ENCODE results near the gene CASP3. TPM values are rescaled to one million over a fixed set of nuclear protein-coding genes. Genes with fewer than 3 reads are reported as not detected.

CASP3 gene
- total and polyA plus RNA-seq, 5 donors = 8.6 to 11.0 (median 10.5) TPM

DNA sequence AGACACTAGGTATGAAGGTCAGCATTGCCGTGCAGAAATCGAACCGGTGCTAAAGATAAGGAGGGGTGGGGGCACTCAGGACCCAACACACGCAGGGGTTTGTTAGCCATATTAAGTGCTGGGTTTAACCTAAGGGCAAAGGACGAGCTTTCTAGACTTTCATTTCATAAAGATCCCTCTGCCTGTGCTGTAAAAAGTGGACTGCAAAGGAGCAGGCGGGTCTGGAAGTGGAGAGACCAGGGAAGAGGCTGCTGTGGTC lies 1.3 kb downstream of the CASP3 start:
- H3K4me3 ChIP-seq (ENCODE audit: low read length) = peak overlapping the region; percentile 82
- H3K4me1 ChIP-seq (ENCODE audit: control insufficient read depth, insufficient read depth, low read length) = peaks cover 7% of the 10 kb centered on the region
- WGBS = 6% methylated on average over 6 of the region's 6 CpGs
- intact Hi-C loops (cut with DNase I) = loop anchor here in 1 of 4 donors (10.0 kb wide), 1 partner anchor 93 kb away; no protein-coding TSS in a partner anchor
- ATAC-seq (no peak), DNase-seq (no peak)
- H3K9me3 ChIP-seq (ENCODE audit: control insufficient read depth, low read length) = no peaks in the 10 kb centered on the region
- H3K27me3 ChIP-seq (ENCODE audit: control insufficient read depth, insufficient read depth) = no peaks in the 10 kb centered on the region
- H3K27ac ChIP-seq (ENCODE audit: low read length) = peak overlapping the region; percentile 94

DNA sequence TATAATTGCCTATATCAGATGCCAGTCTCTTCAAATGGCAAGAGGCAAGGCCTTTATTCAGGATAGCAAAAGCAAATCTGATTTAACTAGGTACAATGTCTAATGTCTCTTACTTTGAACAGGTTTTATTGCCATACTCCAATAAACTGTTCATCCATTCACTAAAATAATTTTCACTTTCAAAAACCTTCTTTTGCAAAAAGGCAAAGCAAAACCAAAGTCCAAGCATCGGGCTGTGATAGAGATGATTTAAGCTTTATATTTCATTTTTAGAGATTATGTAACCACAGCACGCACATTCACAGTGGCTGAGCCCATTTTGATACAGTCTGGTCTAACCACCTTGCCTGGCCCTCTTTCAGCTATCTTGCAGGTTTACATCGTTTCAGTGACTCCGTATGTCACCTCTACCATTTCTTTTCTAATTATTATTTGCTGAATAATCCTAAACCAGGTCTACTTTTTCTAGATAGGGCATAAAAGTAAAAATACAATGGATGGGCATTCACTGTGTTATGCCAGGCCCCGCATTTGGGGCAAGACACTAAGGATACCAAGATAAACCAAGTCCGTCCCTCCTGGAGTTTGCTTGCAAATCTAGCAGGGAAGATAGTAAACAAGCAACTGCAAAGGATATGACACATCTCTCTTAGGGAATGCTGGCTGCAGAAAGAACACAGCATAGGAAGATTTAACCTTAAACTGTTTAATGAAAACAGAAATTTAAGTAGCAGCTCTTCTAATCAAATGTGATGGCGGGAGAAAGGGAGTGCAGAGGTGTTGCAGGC lies 1.8 kb downstream of the CASP3 start:
- H3K4me1 ChIP-seq (ENCODE audit: control insufficient read depth, insufficient read depth, low read length) = peaks cover 7% of the 10 kb centered on the region
- H3K4me3 ChIP-seq (ENCODE audit: low read length) = peak overlapping the region; percentile 82
- ATAC-seq = no peak
- intact Hi-C loops (cut with DNase I) = loop anchor here in 1 of 4 donors (10.0 kb wide), 1 partner anchor 93 kb away; no protein-coding TSS in a partner anchor
- WGBS = 64% methylated on average over 7 of the region's 7 CpGs
- H3K27me3 ChIP-seq (ENCODE audit: control insufficient read depth, insufficient read depth) = no peaks in the 10 kb centered on the region
- peak overlapping the region; percentile 94 for H3K27ac ChIP-seq (ENCODE audit: low read length)
- no peaks in the 10 kb centered on the region for H3K9me3 ChIP-seq (ENCODE audit: control insufficient read depth, low read length)
- DNase-seq = no peak

DNA sequence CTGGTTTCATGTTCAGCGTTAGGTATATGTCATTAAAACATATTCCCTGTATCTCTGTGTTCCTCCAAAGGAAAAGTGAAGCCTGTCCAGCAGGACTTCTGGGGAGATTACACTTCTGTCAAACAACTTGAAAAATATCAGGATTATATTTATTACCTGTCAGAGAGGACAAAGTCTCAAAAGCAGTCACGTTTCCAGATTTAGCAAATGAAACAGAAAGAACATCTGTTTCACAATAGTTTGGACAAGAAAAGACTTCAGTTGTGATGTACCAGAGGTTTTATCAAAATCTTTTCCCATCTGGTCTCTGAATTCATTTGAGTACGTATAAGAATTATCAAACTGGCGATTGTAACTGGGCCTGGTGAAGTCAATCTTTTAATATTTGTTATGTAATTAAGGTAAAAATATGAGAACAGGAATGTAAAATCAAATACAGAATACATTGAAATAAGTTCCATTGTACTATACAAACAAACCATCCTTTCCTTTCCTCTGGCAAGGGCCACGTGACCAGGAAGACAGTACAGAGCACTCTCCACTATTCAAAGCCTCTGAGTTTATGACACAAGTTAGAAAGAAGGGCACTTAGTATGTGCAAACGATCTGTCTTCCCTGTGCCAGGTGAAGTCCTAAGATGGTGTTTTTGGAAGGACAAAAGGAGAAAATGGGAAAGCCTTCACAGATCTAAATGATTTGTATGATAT lies 3.2 kb downstream of the CASP3 start:
- no peak for DNase-seq
- intact Hi-C loops (cut with DNase I) = loop anchor here in 1 of 4 donors (10.0 kb wide), 1 partner anchor 91 kb away; no protein-coding TSS in a partner anchor
- ATAC-seq = no peak
- Histone ChIP-seq H3K27me3 (ENCODE audit: control insufficient read depth, insufficient read depth) (no peaks in the 10 kb centered on the region), H3K9me3 (ENCODE audit: control insufficient read depth, low read length) (no peaks in the 10 kb centered on the region), H3K4me3 (ENCODE audit: low read length) (no peak overlapping the region), H3K4me1 (ENCODE audit: control insufficient read depth, insufficient read depth, low read length) (peaks cover 7% of the 10 kb centered on the region), H3K27ac (ENCODE audit: low read length) (no peak overlapping the region)
- WGBS = 65% methylated on average over 6 of the region's 6 CpGs

DNA sequence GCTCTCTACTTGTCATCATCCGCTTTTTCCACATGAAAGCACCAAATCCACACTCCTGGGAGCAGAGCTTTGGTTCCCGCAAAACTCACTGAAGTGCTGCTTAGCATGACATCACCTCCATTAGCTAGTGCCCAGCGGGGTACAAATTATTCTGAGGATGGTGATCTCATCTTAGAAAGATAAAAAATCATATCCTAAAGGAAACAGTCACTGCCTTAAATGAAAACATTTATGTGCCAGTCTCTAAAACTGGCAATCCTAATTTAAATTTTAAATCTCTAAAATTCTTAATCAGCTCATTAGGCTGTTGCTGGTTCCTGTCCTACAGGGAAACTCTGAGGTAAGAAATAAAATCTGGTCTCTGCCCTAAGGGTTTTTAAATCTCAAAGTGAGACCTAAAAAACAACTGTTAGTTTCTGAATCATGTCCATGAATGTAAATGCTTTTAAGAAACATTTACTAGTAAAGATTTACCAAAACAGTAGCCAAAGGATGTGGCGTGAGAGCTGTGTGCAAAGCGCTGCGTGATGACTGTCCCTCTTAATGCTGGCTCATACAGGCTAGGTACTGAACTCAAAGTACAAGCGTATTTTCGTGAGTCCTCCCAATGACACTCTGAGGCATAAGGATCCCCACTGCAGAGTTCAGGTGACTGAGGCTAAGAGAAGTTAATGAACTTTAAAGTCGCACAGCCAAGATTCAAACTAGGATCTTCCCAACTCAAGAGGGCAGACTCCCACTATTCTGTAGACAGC lies 4.5 kb downstream of the CASP3 start:
- Histone ChIP-seq H3K9me3 (ENCODE audit: control insufficient read depth, low read length) (no peaks in the 10 kb centered on the region), H3K4me3 (ENCODE audit: low read length) (no peak overlapping the region), H3K4me1 (ENCODE audit: control insufficient read depth, insufficient read depth, low read length) (peaks cover 10% of the 10 kb centered on the region), H3K27ac (ENCODE audit: low read length) (no peak overlapping the region), H3K27me3 (ENCODE audit: control insufficient read depth, insufficient read depth) (no peaks in the 10 kb centered on the region)
- DNase-seq (no peak), ATAC-seq (no peak)
- WGBS = 78% methylated on average over 9 of the region's 9 CpGs
- intact Hi-C loops (cut with DNase I) = loop anchor here in 1 of 4 donors (10.0 kb wide), 1 partner anchor 90 kb away; no protein-coding TSS in a partner anchor

DNA sequence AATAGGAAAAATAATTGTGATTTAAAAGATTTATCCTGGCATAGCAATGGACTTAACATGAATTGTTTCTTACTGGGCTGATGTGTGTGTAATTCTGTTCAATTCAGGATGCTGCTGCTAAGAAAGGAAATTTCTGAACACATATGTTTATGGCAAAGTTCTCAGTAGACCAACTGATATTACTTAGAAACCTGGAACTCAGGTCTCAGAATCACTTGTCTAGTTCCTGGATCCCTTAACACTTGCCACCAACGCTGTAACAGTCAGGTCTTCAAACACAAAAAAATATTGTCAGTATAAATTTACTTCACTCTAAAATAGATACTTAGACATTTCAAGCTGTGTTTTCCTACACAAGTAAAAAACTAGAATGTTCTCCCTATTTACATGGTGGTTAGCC lies 5.5 kb downstream of the CASP3 start:
- 85% methylated on average over 1 of the region's 1 CpG for WGBS

DNA sequence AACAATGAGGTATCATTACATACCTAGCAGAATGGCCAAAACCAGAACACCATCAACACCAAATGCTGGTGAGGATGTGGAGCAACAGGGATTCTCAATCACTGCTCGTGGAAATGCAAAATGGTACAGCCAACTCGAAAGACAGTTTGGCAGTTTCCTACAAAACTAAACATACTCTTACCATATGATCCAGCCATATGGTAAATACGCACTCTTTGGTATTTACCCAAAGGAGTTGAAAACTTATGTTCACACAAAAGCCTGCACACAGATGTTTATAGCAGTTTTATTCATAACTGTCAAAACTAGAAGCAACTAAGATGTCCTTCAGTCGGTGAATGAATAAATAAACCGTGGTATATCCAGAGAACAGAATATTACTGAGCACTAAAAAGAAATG lies 7.8 kb downstream of the CASP3 start:
- Histone ChIP-seq H3K4me1 (ENCODE audit: control insufficient read depth, insufficient read depth, low read length) (peaks cover 3% of the 10 kb centered on the region), H3K27ac (ENCODE audit: low read length) (no peak overlapping the region), H3K9me3 (ENCODE audit: control insufficient read depth, low read length) (no peaks in the 10 kb centered on the region), H3K4me3 (ENCODE audit: low read length) (no peak overlapping the region), H3K27me3 (ENCODE audit: control insufficient read depth, insufficient read depth) (no peaks in the 10 kb centered on the region)
- WGBS = 98% methylated on average over 5 of the region's 5 CpGs
- DNase-seq = no peak
- no peak for ATAC-seq
- intact Hi-C loops (cut with DNase I) = loop anchor here in 1 of 4 donors (10.0 kb wide), 1 partner anchor 87 kb away; no protein-coding TSS in a partner anchor

More for the DNA sequence above, 5.5 kb downstream of the CASP3 start:
- ATAC-seq (no peak), DNase-seq (no peak)
- H3K4me3 ChIP-seq (ENCODE audit: low read length) = no peak overlapping the region
- no peaks in the 10 kb centered on the region for H3K9me3 ChIP-seq (ENCODE audit: control insufficient read depth, low read length)
- H3K27me3 ChIP-seq (ENCODE audit: control insufficient read depth, insufficient read depth) = no peaks in the 10 kb centered on the region
- peaks cover 10% of the 10 kb centered on the region for H3K4me1 ChIP-seq (ENCODE audit: control insufficient read depth, insufficient read depth, low read length)
- H3K27ac ChIP-seq (ENCODE audit: low read length) = no peak overlapping the region
- intact Hi-C loops (cut with DNase I) = loop anchor here in 1 of 4 donors (10.0 kb wide), 1 partner anchor 89 kb away; no protein-coding TSS in a partner anchor

DNA sequence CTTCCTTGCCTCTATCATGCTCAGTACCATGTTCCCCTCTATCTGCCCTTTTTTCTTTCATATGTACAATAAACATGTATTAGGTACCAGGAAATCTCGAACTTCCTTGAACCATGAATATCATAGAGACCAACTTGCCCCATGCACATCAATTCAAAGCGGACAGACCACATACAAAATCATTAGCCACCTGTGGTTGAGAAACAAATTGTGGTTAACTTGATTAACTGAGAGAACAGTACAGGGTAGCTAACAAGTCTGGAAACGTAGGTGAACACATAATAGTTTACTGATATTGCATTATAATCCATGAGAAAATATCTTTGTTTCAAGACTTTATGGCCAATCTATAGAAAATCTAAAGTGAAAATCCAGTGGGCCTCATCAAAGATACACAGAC lies 8.2 kb downstream of the CASP3 start:
- DNase-seq (no peak), ATAC-seq (no peak)
- Histone ChIP-seq H3K9me3 (ENCODE audit: control insufficient read depth, low read length) (no peaks in the 10 kb centered on the region), H3K27me3 (ENCODE audit: control insufficient read depth, insufficient read depth) (no peaks in the 10 kb centered on the region), H3K27ac (ENCODE audit: low read length) (no peak overlapping the region), H3K4me3 (ENCODE audit: low read length) (no peak overlapping the region), H3K4me1 (ENCODE audit: control insufficient read depth, insufficient read depth, low read length) (peaks cover 3% of the 10 kb centered on the region)
- WGBS = 90% methylated on average over 3 of the region's 3 CpGs
- intact Hi-C loops (cut with DNase I) = loop anchor here in 1 of 4 donors (10.0 kb wide), 1 partner anchor 86 kb away; no protein-coding TSS in a partner anchor

DNA sequence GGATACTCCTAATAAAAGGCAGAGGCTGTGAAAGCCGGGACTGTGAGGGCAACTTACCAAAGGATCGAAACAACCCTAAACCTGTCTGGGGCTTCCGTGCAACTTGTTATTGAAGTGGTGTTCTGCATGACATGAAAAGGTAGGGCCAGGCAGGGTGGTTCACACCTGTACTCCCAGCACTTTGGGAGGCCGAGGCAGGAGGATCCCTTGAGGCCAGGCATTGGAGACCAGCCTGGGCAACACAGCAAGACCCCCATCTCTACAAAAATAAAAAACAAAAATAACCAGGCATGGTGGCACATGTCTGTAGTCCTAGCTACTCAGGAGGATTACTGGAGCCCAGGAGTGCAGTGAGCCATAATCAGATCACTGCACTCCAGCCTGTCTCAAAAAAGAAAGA lies 12.3 kb downstream of the CASP3 start:
- no peak for ATAC-seq

DNA sequence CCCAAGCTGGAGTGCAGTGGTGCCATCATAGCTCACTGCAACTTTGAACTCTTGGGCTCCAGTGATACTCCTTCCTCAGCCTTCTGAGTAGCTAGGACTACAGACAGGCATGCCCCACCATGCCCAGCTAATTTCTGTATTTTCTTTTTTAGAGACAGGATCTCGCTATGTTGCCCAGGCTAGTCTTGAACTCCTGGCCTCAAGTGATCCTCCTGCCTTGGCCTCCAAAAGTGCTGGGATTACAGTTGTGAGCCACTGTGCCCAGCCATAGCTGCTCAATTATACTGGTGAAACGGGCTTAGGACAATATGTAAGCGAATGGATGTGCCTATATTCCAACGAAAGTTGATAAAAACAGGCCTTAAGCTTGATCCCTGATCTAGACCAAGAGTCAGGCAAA lies 13.1 kb downstream of the CASP3 start:
- H3K4me1 ChIP-seq (ENCODE audit: control insufficient read depth, insufficient read depth, low read length) = peaks cover 3% of the 10 kb centered on the region
- DNase-seq (no peak), ATAC-seq (no peak)
- no peak overlapping the region for H3K4me3 ChIP-seq (ENCODE audit: low read length)
- no peaks in the 10 kb centered on the region for H3K27me3 ChIP-seq (ENCODE audit: control insufficient read depth, insufficient read depth)
- H3K27ac ChIP-seq (ENCODE audit: low read length) = no peak overlapping the region
- H3K9me3 ChIP-seq (ENCODE audit: control insufficient read depth, low read length) = no peaks in the 10 kb centered on the region
- intact Hi-C loops (cut with DNase I) = no loop called here
- WGBS = 97% methylated on average over 4 of the region's 4 CpGs

More for the DNA sequence above, 12.3 kb downstream of the CASP3 start:
- H3K9me3 ChIP-seq (ENCODE audit: control insufficient read depth, low read length) = no peaks in the 10 kb centered on the region
- no peak for DNase-seq
- no peak overlapping the region for H3K4me3 ChIP-seq (ENCODE audit: low read length)
- intact Hi-C loops (cut with DNase I) = no loop called here
- H3K4me1 ChIP-seq (ENCODE audit: control insufficient read depth, insufficient read depth, low read length) = peaks cover 3% of the 10 kb centered on the region
- H3K27ac ChIP-seq (ENCODE audit: low read length) = no peak overlapping the region
- no peaks in the 10 kb centered on the region for H3K27me3 ChIP-seq (ENCODE audit: control insufficient read depth, insufficient read depth)
- WGBS = 98% methylated on average over 4 of the region's 4 CpGs

DNA sequence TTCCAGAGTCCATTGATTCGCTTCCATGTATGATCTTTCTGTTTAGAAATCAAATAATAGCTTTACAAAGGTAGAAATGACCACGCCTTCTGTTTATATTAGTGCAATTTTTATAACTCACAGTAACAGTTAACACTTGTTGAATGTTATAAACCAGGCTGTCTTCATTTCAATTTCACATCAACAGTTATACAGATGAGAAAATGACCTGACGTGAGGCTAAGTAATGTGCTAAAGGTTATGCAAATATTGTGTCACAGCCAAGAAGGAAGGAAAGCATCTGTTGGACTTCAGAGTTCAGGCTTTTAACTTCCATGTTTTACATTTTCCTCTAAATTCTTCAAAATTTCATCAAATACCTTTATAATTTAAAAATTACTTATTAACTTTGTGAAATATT lies 13.9 kb downstream of the CASP3 start:
- WGBS = 60% methylated on average over 3 of the region's 3 CpGs
- ATAC-seq = no peak
- H3K4me3 ChIP-seq (ENCODE audit: low read length) = no peak overlapping the region
- intact Hi-C loops (cut with DNase I) = no loop called here
- no peak for DNase-seq
- H3K9me3 ChIP-seq (ENCODE audit: control insufficient read depth, low read length) = no peaks in the 10 kb centered on the region
- no peaks in the 10 kb centered on the region for H3K27me3 ChIP-seq (ENCODE audit: control insufficient read depth, insufficient read depth)
- no peak overlapping the region for H3K27ac ChIP-seq (ENCODE audit: low read length)
- H3K4me1 ChIP-seq (ENCODE audit: control insufficient read depth, insufficient read depth, low read length) = peaks cover 3% of the 10 kb centered on the region

DNA sequence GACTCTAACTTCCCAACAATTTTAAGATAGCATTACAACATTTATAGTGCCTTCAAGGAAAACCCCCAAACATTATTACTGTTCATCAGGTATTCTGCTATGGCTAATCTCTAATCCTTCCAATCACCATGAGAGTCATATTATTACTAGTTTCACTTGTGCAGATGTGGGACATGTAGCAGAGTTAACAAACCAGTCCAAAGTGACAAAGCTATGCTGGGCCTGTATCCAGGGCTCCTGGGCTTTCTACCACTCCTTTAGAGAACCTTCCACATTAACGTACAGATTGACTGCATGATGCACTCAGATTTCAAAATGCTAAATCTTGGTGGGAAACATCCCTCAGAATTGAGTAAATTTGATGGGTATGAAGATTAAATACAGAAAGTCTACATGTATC lies 16.4 kb downstream of the CASP3 start:
- no peak for DNase-seq
- H3K4me3 ChIP-seq (ENCODE audit: low read length) = no peak overlapping the region
- no peaks in the 10 kb centered on the region for H3K27me3 ChIP-seq (ENCODE audit: control insufficient read depth, insufficient read depth)
- no peaks in the 10 kb centered on the region for H3K4me1 ChIP-seq (ENCODE audit: control insufficient read depth, insufficient read depth, low read length)
- intact Hi-C loops (cut with DNase I) = no loop called here
- H3K9me3 ChIP-seq (ENCODE audit: control insufficient read depth, low read length) = no peaks in the 10 kb centered on the region
- no peak overlapping the region for H3K27ac ChIP-seq (ENCODE audit: low read length)
- no peak for ATAC-seq
- 80% methylated on average over 1 of the region's 1 CpG for WGBS

Data from right cardiac atrium (tissue), 5 donors.